SK-N-SH treated with all-trans-retinoic acid at 6 μM for 48 hours (cell line): ENCODE measurements around the gene COX6A2.

Source experiments
- OSR1 ChIP-seq: fragments of 250-450 bp; sonication (Bioruptor Pico); IDR thresholded peaks from 2 replicates; pipeline ENCODE4 v1.8.0; 2022; ENCODE audit warnings: moderate library complexity, mild to moderate bottlenecking, inconsistent platforms
- PATZ1 ChIP-seq: fragments of 250-450 bp; sonication (Bioruptor Pico); IDR thresholded peaks from 2 replicates; pipeline ENCODE4 v1.8.0; 2020; ENCODE audit warnings: mild to moderate bottlenecking, moderate library complexity, borderline replicate concordance
- PPARA ChIP-seq: fragments of 250-450 bp; sonication (Bioruptor Pico); IDR thresholded peaks from 2 replicates; pipeline ENCODE4 v1.5.0; 2020; ENCODE audit warnings: mild to moderate bottlenecking, borderline replicate concordance
- TOX ChIP-seq: fragments of 250-450 bp; sonication (Bioruptor Pico); IDR thresholded peaks from 2 replicates; pipeline ENCODE4 v1.8.0; 2021; ENCODE audit warnings: mild to moderate bottlenecking, moderate library complexity, borderline replicate concordance
- ZNF70 ChIP-seq: fragments of 450-650 bp; formaldehyde crosslinking; IDR thresholded peaks from 2 replicates; pipeline ENCODE4 v1.5.0; 2020; ENCODE audit warnings: mild to moderate bottlenecking, moderate library complexity

- no peak for TF ChIP-seq PPARA
- no peak for TF ChIP-seq TOX (CRISPR knock-in tag)
- no peak for TF ChIP-seq OSR1 (CRISPR knock-in tag)
- no peak for TF ChIP-seq PATZ1 (CRISPR knock-in tag)
- no peak for TF ChIP-seq ZNF70 (CRISPR knock-in tag)
These were observed 33.2 kb upstream of the COX6A2 start for GRCh38 chr16:31461201-31461920.
